Subcutaneous abdominal adipose tissue (tissue), 5 donors: Measurements from ENCODE around the gene CXXC4.

ENCODE experiments used
- H3K27ac ChIP-seq: one replicate; pipeline ENCODE4 v1.7.0; 2013; ENCODE audit warnings: low read depth, mild to moderate bottlenecking, inconsistent platforms, low read length, moderate library complexity
- H3K27me3 ChIP-seq, 5 donors: one replicate each; pipeline ENCODE4 v1.7.0; 2013; ENCODE audit warnings: low read length in 5 of 5, inconsistent platforms in 1 of 5; ENCODE audit not compliant: control insufficient read depth in 5 of 5, insufficient read depth in 4 of 5
- H3K36me3 ChIP-seq, 5 donors: one replicate each; pipeline ENCODE4 v1.7.0; 2013; ENCODE audit warnings: low read length in 5 of 5; ENCODE audit not compliant: control insufficient read depth in 5 of 5, insufficient read depth in 5 of 5
- H3K4me1 ChIP-seq, 5 donors: one replicate each; pipeline ENCODE4 v1.7.0; 2013; ENCODE audit warnings: low read length in 5 of 5, mild to moderate bottlenecking in 3 of 5, moderate library complexity in 1 of 5; ENCODE audit not compliant: control insufficient read depth in 5 of 5, insufficient read depth in 5 of 5
- H3K4me3 ChIP-seq, 5 donors: one replicate each; pipeline ENCODE4 v1.7.0; 2013; ENCODE audit warnings: low read length in 5 of 5, low read depth in 1 of 5
- H3K9ac ChIP-seq, 5 donors: one replicate each; pipeline ENCODE4 v1.7.0; 2013; ENCODE audit warnings: low read length in 5 of 5, mild to moderate bottlenecking in 4 of 5, moderate library complexity in 3 of 5
- H3K9me3 ChIP-seq, 5 donors: one replicate each; pipeline ENCODE4 v1.7.0; 2013; ENCODE audit warnings: low read length in 5 of 5; ENCODE audit not compliant: control insufficient read depth in 5 of 5
- donor health status: healthy.
- donor health status: healthy.
- donor health status: healthy.
- donor health status: healthy.
- donor health status: healthy.

CXXC4 gene

DNA sequence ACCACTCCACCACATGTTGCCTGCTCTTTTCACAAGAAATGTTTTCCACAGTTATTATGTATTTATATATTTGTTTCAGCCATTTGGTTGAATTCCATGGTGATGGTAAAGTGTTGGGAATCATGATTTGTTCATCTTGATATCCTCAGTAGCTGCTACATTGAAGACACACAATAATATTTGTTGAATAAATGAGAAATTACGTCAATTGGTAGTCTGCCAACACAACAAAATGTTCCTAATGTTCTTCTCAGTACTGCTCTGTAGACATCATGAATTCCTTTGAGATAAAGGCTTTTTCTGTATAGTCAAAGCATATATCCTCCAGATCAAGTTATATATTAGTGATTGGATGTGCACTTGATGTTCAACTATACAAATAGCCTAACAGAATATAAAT, 29.5 kb downstream of the CXXC4 start:
- Histone ChIP-seq H3K27ac (no peak overlapping the region), H3K9me3 (no peaks in the 10 kb centered on the region), H3K36me3 (no peaks in the 10 kb centered on the region), H3K9ac (no peak overlapping the region), H3K4me1 (no peaks in the 10 kb centered on the region), H3K4me3 (no peak overlapping the region), H3K27me3 (no peaks in the 10 kb centered on the region)

GRCh38 chr4:104462641-104463040, 32.1 kb downstream of the CXXC4 start:
- no peaks in the 10 kb centered on the region for H3K27me3 ChIP-seq
- no peaks in the 10 kb centered on the region for H3K9me3 ChIP-seq
- H3K27ac ChIP-seq: no peak overlapping the region
- H3K4me3 ChIP-seq: no peak overlapping the region
- H3K4me1 ChIP-seq: no peaks in the 10 kb centered on the region
- H3K36me3 ChIP-seq: no peaks in the 10 kb centered on the region
- no peak overlapping the region for H3K9ac ChIP-seq

GRCh38 chr4:104457308-104457981, 37.2 kb downstream of the CXXC4 start:
- H3K9ac ChIP-seq: no peak overlapping the region
- no peak overlapping the region for H3K4me3 ChIP-seq
- no peaks in the 10 kb centered on the region for H3K9me3 ChIP-seq
- no peaks in the 10 kb centered on the region for H3K36me3 ChIP-seq
- H3K4me1 ChIP-seq: no peaks in the 10 kb centered on the region
- no peaks in the 10 kb centered on the region for H3K27me3 ChIP-seq
- no peak overlapping the region for H3K27ac ChIP-seq

GRCh38 chr4:104451573-104451972, 43.1 kb downstream of the CXXC4 start:
- no peaks in the 10 kb centered on the region for H3K27me3 ChIP-seq
- no peak overlapping the region for H3K27ac ChIP-seq
- H3K9me3 ChIP-seq: no peaks in the 10 kb centered on the region
- peaks cover 0 to 7% (median 0%) of the 10 kb centered on the region in 5 donors for H3K4me1 ChIP-seq
- H3K4me3 ChIP-seq: no peak overlapping the region
- H3K9ac ChIP-seq: no peak overlapping the region
- no peaks in the 10 kb centered on the region for H3K36me3 ChIP-seq

DNA sequence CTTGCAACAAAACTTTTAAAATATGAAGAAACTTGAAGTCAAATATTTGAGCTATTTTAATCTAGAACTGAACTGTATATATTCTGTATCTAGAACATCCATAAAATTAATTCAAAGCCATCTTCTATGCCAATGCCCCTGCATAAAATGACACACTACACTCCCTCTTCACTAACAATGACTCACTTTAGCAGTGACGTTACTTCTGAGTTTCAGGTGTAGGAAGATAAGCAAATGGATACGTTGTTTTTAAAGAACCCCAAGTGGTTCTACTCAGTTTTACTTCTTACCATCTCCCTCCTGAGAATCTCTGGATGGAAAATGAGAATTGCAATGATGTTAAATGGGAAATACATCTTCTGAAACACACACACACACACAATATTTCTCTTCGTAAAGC, 45.2 kb downstream of the CXXC4 start:
- no peaks in the 10 kb centered on the region for H3K27me3 ChIP-seq
- H3K4me3 ChIP-seq: no peak overlapping the region
- no peak overlapping the region for H3K27ac ChIP-seq
- H3K9ac ChIP-seq: no peak overlapping the region
- H3K36me3 ChIP-seq: no peaks in the 10 kb centered on the region
- no peaks in the 10 kb centered on the region for H3K9me3 ChIP-seq
- H3K4me1 ChIP-seq: peaks cover 0 to 7% (median 0%) of the 10 kb centered on the region in 5 donors

DNA sequence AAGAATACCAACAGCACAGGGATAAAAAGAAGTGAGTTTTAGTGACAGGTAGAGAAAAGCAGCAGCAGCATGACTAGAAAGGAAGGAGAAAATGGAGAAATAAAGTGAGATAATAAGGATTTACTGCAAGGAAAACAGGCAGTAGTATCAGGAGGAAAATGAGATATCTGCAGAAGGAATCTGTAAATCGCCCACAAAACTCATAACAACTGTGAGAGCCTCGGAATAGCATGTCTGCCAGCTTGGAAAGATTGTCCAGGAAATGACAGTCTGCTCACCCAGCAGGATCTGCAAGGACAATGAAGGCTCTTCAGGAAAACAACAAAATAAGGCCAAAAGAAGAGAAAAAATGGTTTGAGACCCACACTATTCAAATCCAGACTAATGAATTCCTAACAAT, 47.4 kb downstream of the CXXC4 start:
- no peak overlapping the region for H3K9ac ChIP-seq
- H3K9me3 ChIP-seq: no peaks in the 10 kb centered on the region
- peaks cover 0 to 7% (median 0%) of the 10 kb centered on the region in 5 donors for H3K4me1 ChIP-seq
- no peaks in the 10 kb centered on the region for H3K36me3 ChIP-seq
- H3K4me3 ChIP-seq: no peak overlapping the region
- no peaks in the 10 kb centered on the region for H3K27me3 ChIP-seq
- H3K27ac ChIP-seq: no peak overlapping the region

DNA sequence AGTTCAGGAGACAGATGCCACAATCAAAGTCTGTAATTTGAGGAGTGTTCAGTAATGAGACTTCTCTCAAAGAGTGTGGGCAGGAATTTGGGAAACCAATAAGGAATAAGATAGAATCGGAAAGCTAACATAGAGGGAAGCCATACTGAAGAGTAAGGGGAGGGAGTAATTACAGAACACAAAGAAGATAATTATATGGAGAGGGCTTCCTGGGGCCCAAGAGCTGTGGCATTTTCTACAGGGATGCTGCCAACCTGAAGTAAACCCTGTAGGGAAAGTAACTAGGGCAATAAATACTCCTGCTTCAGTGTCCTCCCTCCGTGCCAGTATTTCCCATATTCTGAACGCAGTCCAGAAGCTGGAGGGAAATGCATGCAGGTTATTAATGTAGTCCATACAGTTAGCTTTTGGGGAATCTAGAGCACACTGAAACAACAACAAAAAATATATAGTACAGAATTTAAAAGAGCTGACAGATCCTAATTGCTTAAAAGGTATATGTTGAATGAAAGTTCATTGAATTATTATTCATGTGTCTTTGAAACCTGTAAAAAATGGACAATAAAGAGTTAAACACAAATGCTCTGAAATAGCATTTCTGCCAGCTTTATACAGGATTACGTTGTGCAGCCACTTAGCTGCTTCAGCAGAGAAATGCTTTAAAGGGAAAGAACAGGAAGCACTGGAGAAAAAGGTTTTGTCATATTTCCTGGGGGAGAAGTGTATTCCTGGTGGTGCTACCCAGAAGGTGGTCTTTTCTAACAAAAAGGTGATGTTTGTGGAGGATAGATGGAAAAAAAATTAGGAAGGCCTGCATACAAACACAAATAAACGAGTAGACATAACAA, 48.0 kb downstream of the CXXC4 start:
- Histone ChIP-seq H3K27me3 (no peaks in the 10 kb centered on the region), H3K36me3 (no peaks in the 10 kb centered on the region), H3K4me1 (peaks cover 0 to 7% (median 0%) of the 10 kb centered on the region in 5 donors), H3K4me3 (no peak overlapping the region), H3K27ac (no peak overlapping the region), H3K9ac (no peak overlapping the region), H3K9me3 (no peaks in the 10 kb centered on the region)

DNA sequence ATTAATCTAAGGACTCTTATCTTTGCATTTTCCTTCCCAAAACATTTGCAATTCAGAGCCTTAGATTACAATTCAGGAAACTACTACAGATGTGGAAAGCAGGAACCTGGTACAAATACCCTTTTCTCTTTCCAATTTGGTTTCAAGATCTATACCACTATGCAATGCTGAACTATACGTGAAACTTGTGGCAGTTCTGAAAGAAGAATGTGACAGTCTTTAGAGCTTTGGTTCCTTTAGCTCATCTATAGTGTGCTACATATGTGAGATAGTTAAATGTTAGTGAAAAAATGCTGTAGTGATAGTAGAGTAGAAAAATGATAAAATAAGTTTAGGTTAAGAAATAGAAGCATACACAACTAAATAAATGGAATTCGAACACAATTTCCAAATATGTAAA, 50.0 kb downstream of the CXXC4 start:
- Histone ChIP-seq H3K9ac (no peak overlapping the region), H3K4me3 (no peak overlapping the region), H3K4me1 (peaks cover 0 to 7% (median 0%) of the 10 kb centered on the region in 5 donors), H3K36me3 (no peaks in the 10 kb centered on the region), H3K27ac (no peak overlapping the region), H3K27me3 (no peaks in the 10 kb centered on the region), H3K9me3 (no peaks in the 10 kb centered on the region)

DNA sequence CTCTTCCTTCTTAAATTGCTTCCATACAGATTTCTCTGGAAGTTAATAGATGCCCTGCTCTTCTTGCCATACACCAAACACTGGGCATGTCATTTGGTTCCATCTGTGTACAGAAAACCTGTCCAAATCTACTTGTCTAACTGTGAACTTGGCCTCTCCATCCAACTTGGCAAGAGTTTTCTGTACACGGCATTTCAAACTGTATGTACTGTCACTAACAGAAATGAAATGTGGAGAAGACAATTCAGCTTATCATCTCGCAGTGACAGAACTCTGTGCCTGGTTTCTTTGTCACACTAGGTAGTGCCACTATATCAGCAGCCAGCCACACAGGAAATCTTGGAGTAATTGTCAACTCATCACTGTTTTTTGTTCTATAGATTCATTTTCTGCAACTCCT, 58.2 kb downstream of the CXXC4 start:
- Histone ChIP-seq H3K4me1 (no peaks in the 10 kb centered on the region), H3K9me3 (no peaks in the 10 kb centered on the region), H3K36me3 (no peaks in the 10 kb centered on the region), H3K27me3 (no peaks in the 10 kb centered on the region), H3K9ac (no peak overlapping the region), H3K4me3 (no peak overlapping the region), H3K27ac (no peak overlapping the region)

DNA sequence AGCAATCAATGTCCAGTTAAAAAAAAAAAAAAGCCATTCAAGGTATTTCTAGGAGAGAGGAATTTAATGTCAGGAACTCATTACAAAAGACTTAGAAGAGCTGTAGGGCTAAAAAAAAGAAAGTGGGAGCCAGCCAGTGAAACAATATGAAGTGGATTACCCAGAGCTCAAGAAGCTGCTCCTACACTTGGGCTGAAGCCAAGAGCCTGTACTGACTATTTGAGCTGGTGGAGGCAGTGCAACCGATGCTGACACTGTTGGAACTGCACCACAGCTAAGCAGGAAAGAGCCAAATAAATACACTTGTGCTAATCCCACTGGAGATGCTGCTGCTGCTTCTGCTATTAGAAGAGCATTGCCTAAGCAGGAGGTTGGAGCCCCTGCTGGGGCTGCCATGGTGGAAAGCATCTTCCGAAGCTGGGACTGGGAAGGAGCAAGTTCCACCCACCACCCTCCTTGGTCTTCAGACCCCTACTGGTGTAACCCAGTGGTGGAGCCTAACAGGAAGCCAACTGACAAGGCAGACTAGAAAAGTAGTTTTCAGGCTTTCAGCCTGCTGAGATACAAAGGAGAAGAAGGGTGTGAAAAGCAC, 65.4 kb downstream of the CXXC4 start:
- H3K27ac ChIP-seq: no peak overlapping the region
- H3K9ac ChIP-seq: no peak overlapping the region
- H3K4me1 ChIP-seq: peaks cover 0 to 11% (median 9%) of the 10 kb centered on the region in 5 donors
- no peaks in the 10 kb centered on the region for H3K36me3 ChIP-seq
- H3K4me3 ChIP-seq: no peak overlapping the region
- no peaks in the 10 kb centered on the region for H3K27me3 ChIP-seq
- H3K9me3 ChIP-seq: peaks cover 0 to 3% (median 0%) of the 10 kb centered on the region in 5 donors
